PC-3 (cell line): Measurements from ENCODE around the gene NDUFA3. TPM values are rescaled to one million over a fixed set of nuclear protein-coding genes. Genes with fewer than 3 reads are reported as not detected.
A peak's percentile ranks its signal among the peaks of the same experiment; 100 is the strongest.

Source experiments
- ATAC-seq: fragments of 200-7000 bp; cut with Tn5 transposase; 2 replicates; pipeline ENCODE4 v1.9.1; 2020; ENCODE audit warnings: mild to moderate bottlenecking, moderate library complexity
- Bru-seq: library from RNA; stranded (reverse); fragments of 400-500 nt; gene quantifications from one replicate; lab custom pipeline; 2021; lab: Mats Ljungman, UMichigan
- BruChase-seq, 2 experiments: library from RNA; stranded (reverse); fragments of 400-500 nt; gene quantifications; one replicate each; lab custom pipeline; 2021; lab: Mats Ljungman, UMichigan
- BruUV-seq: library from RNA; stranded (reverse); fragments of 400-500 nt; replicated peaks from 2 replicates; lab custom pipeline; 2021; lab: Mats Ljungman, UMichigan
- CTCF ChIA-PET: fragments of 300-600 bp; sonication (Branson Sonifier 250); formaldehyde crosslinking; loops from one replicate; lab custom pipeline; 2022; ENCODE audit warnings: antibody characterized with exemption; lab: Charles Lee
- POLR2A ChIA-PET: fragments of 300-600 bp; sonication (Branson Sonifier 250); formaldehyde crosslinking; loops from one replicate; lab custom pipeline; 2022; ENCODE audit warnings: antibody characterized with exemption; ENCODE audit not compliant: unreplicated experiment; lab: Charles Lee
- DNase-seq: peaks from one replicate; pipeline ENCODE4 v3.0.0-alpha.2; 2015
- H2AFZ ChIP-seq: fragments of 300-600 bp; sonication (generic); 2 replicates; pipeline ENCODE4 v1.6.0; 2016; ENCODE audit warnings: antibody characterized with exemption, low read length
- H3F3A ChIP-seq: fragments of 300-600 bp; sonication (generic); one replicate; pipeline ENCODE4 v1.6.0; 2017; ENCODE audit warnings: antibody characterized with exemption, low read length, control low read depth, mild to moderate bottlenecking; ENCODE audit not compliant: unreplicated experiment
- H3K27ac ChIP-seq: fragments of 300-600 bp; sonication (generic); 2 replicates; pipeline ENCODE4 v1.5.1; 2016; ENCODE audit warnings: mild to moderate bottlenecking, low read length
- H3K27me3 ChIP-seq: fragments of 300-600 bp; sonication (generic); 2 replicates; pipeline ENCODE4 v1.6.1; 2016; ENCODE audit warnings: low read length, mixed read lengths
- H3K36me3 ChIP-seq: fragments of 300-600 bp; sonication (generic); 2 replicates; pipeline ENCODE4 v1.6.1; 2016; ENCODE audit warnings: low read depth, mixed run types, low read length, mixed read lengths
- H3K4me1 ChIP-seq: fragments of 300-600 bp; sonication (generic); 2 replicates; pipeline ENCODE4 v1.5.1; 2016; ENCODE audit warnings: low read length; ENCODE audit not compliant: insufficient read depth
- H3K4me2 ChIP-seq: fragments of 300-600 bp; sonication (generic); 2 replicates; pipeline ENCODE4 v1.6.0; 2016; ENCODE audit warnings: low read length
- H3K4me3 ChIP-seq: fragments of 300-600 bp; sonication (generic); 2 replicates; pipeline ENCODE4 v1.5.1; 2016; ENCODE audit warnings: mild to moderate bottlenecking, low read length, mixed read lengths
- H3K79me2 ChIP-seq: fragments of 300-600 bp; sonication (generic); 2 replicates; pipeline ENCODE4 v1.6.1; 2017; ENCODE audit warnings: low read length, mixed read lengths
- H3K9ac ChIP-seq: fragments of 300-600 bp; sonication (generic); 2 replicates; pipeline ENCODE4 v1.6.0; 2016; ENCODE audit warnings: mild to moderate bottlenecking, low read length
- H3K9me2 ChIP-seq: fragments of 300-600 bp; sonication (generic); replicated peaks from 2 replicates; pipeline ENCODE4 v1.6.1; 2016; ENCODE audit warnings: mixed run types, low read length, mixed read lengths
- H3K9me3 ChIP-seq: fragments of 300-600 bp; sonication (generic); 2 replicates; pipeline ENCODE4 v1.6.1; 2016; ENCODE audit warnings: low read length, mixed read lengths
- H4K20me1 ChIP-seq: fragments of 300-600 bp; sonication (generic); 2 replicates; pipeline ENCODE4 v1.6.1; 2016; ENCODE audit warnings: low read length, mixed read lengths
- CTCF ChIP-seq: fragments of 300-600 bp; sonication (generic); conservative IDR thresholded peaks from 2 replicates; pipeline ENCODE4 v1.5.1; 2017; ENCODE audit warnings: antibody characterized with exemption, low read depth, mild to moderate bottlenecking, low read length
- EZH2 ChIP-seq: fragments of 300-600 bp; sonication (generic); IDR thresholded peaks from one replicate; pipeline ENCODE4 v1.6.1; 2017; ENCODE audit warnings: antibody characterized with exemption, mild to moderate bottlenecking, low read length; ENCODE audit not compliant: unreplicated experiment
- EZH2phosphoT487 ChIP-seq: fragments of 300-600 bp; sonication (generic); IDR thresholded peaks from 2 replicates; pipeline ENCODE4 v1.6.1; 2018; ENCODE audit warnings: mild to moderate bottlenecking, antibody characterized with exemption, low read length, borderline replicate concordance
- intact Hi-C: fragments of 100-400 bp; cut with micrococcal nuclease; formaldehyde crosslinking; loops from 2 replicates; pipeline ENCODE4 v1.9.0; 2023
- long read RNA-seq: library from polyadenylated mRNA; unstranded; transcript quantifications from one replicate; pipeline ENCODE4 v2.0.0, GENCODE V29; 2021; ENCODE audit not compliant: unreplicated experiment
- total RNA-seq: library from RNA; depleted of rRNA; stranded (reverse); fragments of >200 nt; gene quantifications from 2 replicates; pipeline ENCODE4 v1.2.3, GENCODE V29; 2014; rRNA removed

Gene NDUFA3
- total RNA-seq, result 91.6 and 138 TPM in 2 replicates
- Bru-seq, nascent RNA, result percentile 83 among the genes with signal in this experiment
- percentile 88 among the genes with signal in this experiment for BruChase-seq, experiment 1, labeled RNA remaining after a 6-hour chase
- BruChase-seq, experiment 2, labeled RNA remaining after a 2-hour chase, result percentile 83 among the genes with signal in this experiment
- long read RNA-seq, transcript NDUFA3-214 (4 exons, 963 nt), result major isoform, 96 of 134 reads
- long read RNA-seq, partial matches to known transcripts, result 20 of 134 reads
- long read RNA-seq, other reads (novel, unspliced or antisense), result 9 of 134 reads

GRCh38 chr19:54102421-54103169, at the start of gene NDUFA3:
Gene NDUFA3, plus strand, starts transcription at chr19:54102855. Its CDS starts 24 bp downstream, at chr19:54102879.
- H3K4me3 ChIP-seq, result peak within 1 kb of the TSS; percentile 83
- no TSS peak for BruUV-seq
- H3K4me1 ChIP-seq, result peaks cover 4% of the 10 kb centered on the region; the same call in 1 of the 2 replicates
- TF ChIP-seq EZH2phosphoT487, result no peak
- TF ChIP-seq EZH2, result no peak
- no peak for TF ChIP-seq CTCF
- peaks cover 15% of the 10 kb centered on the region; the same call in 1 of the 2 replicates for H3K36me3 ChIP-seq
- ChIA-PET CTCF (no interaction called here), POLR2A (interaction anchor here (0.6 kb wide), 1 partner anchor 78 kb away, joined by 4 read pairs; no protein-coding TSS in a partner anchor)
- H3K27me3 ChIP-seq, result no peaks in the 10 kb centered on the region
- no peaks in the 10 kb centered on the region for H3K9me3 ChIP-seq
- peak within 1 kb of the TSS; percentile 72 for H3K9ac ChIP-seq
- H3K79me2 ChIP-seq, result peaks cover 33% of the 10 kb centered on the region
- H2AFZ ChIP-seq, result peak within 1 kb of the TSS; percentile 97
- ATAC-seq (peak; percentile 98), DNase-seq (peak; percentile 100)
- H3K9me2 ChIP-seq, result no peaks in the 10 kb centered on the region
- no peak within 1 kb of the TSS for H3K27ac ChIP-seq
- H4K20me1 ChIP-seq, result no peaks in the 10 kb centered on the region
- peak within 1 kb of the TSS; percentile 84 for H3K4me2 ChIP-seq
- H3F3A ChIP-seq, result no peaks in the 10 kb centered on the region
- intact Hi-C loops, result loop anchor here (1.0 kb wide), 1 partner anchor 13 kb away; the partner anchor contains the start of genes PRPF31 and TFPT

GRCh38 chr19:54062643-54063042, 40.0 kb upstream of the NDUFA3 start:
- Histone ChIP-seq H3K4me3 (no peak overlapping the region), H3K4me1 (no peaks in the 10 kb centered on the region), H3K4me2 (no peak overlapping the region), H3K27me3 (peaks cover 29% of the 10 kb centered on the region), H3K36me3 (no peaks in the 10 kb centered on the region), H3K9ac (no peak overlapping the region), H3K9me2 (no peaks in the 10 kb centered on the region), H3F3A (no peaks in the 10 kb centered on the region), H3K9me3 (no peaks in the 10 kb centered on the region), H2AFZ (no peak overlapping the region), H4K20me1 (no peaks in the 10 kb centered on the region), H3K27ac (no peak overlapping the region), H3K79me2 (no peaks in the 10 kb centered on the region)
- BruUV-seq, result no TSS peak
- ChIA-PET CTCF (no interaction called here), POLR2A (no interaction called here)
- DNase-seq, result no peak
- intact Hi-C loops, result no loop called here
- no peak for TF ChIP-seq EZH2phosphoT487
- TF ChIP-seq CTCF, result no peak
- ATAC-seq, result no peak
